Activated T-cell treated with anti-CD3 and anti-CD28 coated beads, Interleukin-2, amount 50 U/mL, for 72 hours (primary cell): ENCODE measurements around the gene ZNF684. TPM values are rescaled to one million over a fixed set of nuclear protein-coding genes. Genes with fewer than 3 reads are reported as not detected.
"Not testable (repeated sequence)": the region's sequence is repeated elsewhere in the genome, so short reads cannot be mapped to it uniquely, and the experiment has no call there.

Experiments used
- ATAC-seq, 2 donors: fragments of 150-1000 bp; cut with Tn5 transposase; replicated peaks in 1 of 2; 2 replicates each; pipeline ENCODE4 v1.10.0; 2021; ENCODE audit warnings: moderate library complexity in 2 of 2, mild to moderate bottlenecking in 1 of 2
- DNase-seq, 2 donors: peaks; one replicate each; pipeline ENCODE4 v3.0.0; 2021 to 2022; ENCODE audit warnings: mixed read lengths in 1 of 2
- H3K27ac Mint-ChIP-seq: one replicate; pipeline ENCODE4 v1.8.0; 2022; ENCODE audit warnings: mild to moderate bottlenecking, moderate library complexity, mixed read lengths
- H3K27me3 Mint-ChIP-seq: one replicate; pipeline ENCODE4 v1.8.0; 2022; ENCODE audit warnings: low read depth, mixed read lengths
- H3K36me3 Mint-ChIP-seq, 2 donors: one replicate each; pipeline ENCODE4 v1.8.0; 2022; ENCODE audit warnings: mixed read lengths in 2 of 2, mild to moderate bottlenecking in 1 of 2; ENCODE audit not compliant: insufficient read depth in 2 of 2
- H3K4me1 Mint-ChIP-seq: one replicate; pipeline ENCODE4 v1.8.0; 2022; ENCODE audit warnings: low read depth, mixed read lengths
- H3K4me3 Mint-ChIP-seq, 2 donors: one replicate each; pipeline ENCODE4 v1.8.0; 2022; ENCODE audit warnings: mild to moderate bottlenecking in 2 of 2, mixed read lengths in 2 of 2, moderate library complexity in 2 of 2
- H3K9me3 Mint-ChIP-seq, 2 donors: one replicate each; pipeline ENCODE4 v1.8.0; 2022; ENCODE audit warnings: mixed read lengths in 2 of 2
- total RNA-seq, 2 donors: library from RNA; stranded (reverse); gene quantifications; one replicate each; pipeline ENCODE4 v1.2.3, GENCODE V29; 2022

Gene ZNF684
- 1 to 10 TPM; 6.3 to 7.1 TPM for total RNA-seq

DNA sequence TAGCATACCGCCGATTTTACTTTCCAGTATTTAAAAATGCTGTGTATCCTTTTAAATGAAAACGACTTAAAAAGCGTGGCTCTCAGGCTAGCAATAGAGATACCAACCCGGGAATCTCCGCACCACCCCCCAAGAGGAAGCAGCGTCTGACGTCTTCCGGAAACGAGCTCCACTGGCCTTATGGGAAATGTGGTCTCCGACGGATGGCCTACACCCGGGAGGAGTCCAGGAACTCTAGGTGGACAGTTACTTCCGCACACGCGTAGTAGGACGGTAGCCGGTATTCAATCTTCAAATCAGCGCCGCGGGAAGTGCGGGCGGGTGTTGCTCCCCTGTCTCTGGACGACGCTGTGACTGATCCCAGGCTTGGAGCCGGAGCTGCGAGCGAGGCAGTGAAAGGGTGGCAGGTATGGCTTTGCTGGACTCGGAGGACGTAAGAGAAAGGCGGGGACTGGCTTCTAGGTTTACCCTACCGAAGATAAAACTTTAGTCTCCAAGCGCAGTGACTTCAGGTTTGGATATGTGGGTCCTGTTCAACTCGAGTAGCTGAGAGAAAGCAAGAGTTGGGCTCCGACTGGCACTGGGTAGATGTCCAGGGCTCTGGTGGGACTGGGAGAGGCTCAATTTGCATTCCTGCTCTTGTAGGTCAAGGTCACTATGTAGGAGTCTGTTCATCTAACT, at the start of gene ZNF684:
Gene ZNF684, plus strand, starts transcription at position 257 of the 681 bp plus-strand sequence. CDS start 1,530 bp downstream, outside the sequence.
- DNase-seq, result peak; percentile 85 to 87
- H3K4me1 Mint-ChIP-seq, result peaks cover 25% of the 10 kb centered on the region
- peaks cover 7 to 10% of the 10 kb centered on the region in 2 donors for H3K9me3 Mint-ChIP-seq
- peak within 1 kb of the TSS; percentile 95 for H3K27ac Mint-ChIP-seq
- peak; percentile 98 to 99 for ATAC-seq
- H3K36me3 Mint-ChIP-seq, result peaks cover 13% of the 10 kb centered on the region in 2 donors
- H3K27me3 Mint-ChIP-seq, result peaks cover 7% of the 10 kb centered on the region
- peak within 1 kb of the TSS; percentile 96 to 97 for H3K4me3 Mint-ChIP-seq

DNA sequence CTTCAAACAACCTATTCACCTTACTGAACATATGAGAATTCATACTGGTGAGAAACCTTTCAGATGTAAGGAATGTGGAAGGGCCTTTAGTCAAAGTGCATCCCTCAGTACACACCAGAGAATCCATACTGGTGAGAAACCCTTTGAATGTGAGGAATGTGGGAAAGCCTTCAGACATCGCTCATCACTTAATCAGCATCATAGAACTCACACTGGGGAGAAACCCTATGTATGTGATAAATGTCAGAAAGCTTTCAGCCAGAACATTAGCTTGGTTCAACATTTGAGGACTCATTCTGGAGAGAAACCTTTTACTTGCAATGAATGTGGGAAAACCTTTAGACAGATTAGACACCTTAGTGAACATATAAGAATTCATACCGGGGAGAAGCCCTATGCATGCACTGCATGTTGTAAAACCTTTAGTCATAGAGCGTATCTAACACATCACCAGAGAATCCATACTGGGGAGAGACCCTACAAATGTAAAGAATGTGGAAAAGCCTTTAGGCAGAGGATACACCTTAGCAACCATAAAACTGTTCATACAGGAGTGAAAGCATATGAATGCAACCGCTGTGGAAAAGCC, 36.0 kb upstream of the ZNF684 start:
- H3K4me1 Mint-ChIP-seq, result peaks cover 7% of the 10 kb centered on the region
- no peak overlapping the region for H3K4me3 Mint-ChIP-seq
- DNase-seq, result no peak
- no peaks in the 10 kb centered on the region for H3K27me3 Mint-ChIP-seq
- H3K9me3 Mint-ChIP-seq, result peaks cover 32 to 38% of the 10 kb centered on the region in 2 donors
- no peak overlapping the region for H3K27ac Mint-ChIP-seq
- peaks cover 51 to 73% of the 10 kb centered on the region in 2 donors for H3K36me3 Mint-ChIP-seq
- ATAC-seq, result no peak

DNA sequence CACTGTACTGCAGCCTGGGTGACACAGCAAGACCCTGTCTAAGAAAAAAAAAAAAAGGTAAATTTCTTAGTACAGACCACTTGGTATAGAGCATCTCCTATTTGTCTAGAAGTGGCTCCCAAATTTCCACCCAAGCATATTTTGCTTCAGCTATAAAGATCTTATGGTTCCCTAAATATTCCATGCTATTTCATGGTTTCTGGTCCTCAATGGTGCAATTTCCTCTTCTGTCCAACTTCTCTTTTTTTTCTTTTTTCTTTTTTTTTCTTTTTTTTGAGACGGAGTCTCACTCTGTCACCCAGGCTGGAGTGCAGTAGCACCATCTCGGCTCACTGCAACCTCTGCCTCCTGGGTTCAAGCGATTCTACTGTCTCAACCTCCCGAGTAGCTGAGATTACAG, 28.8 kb upstream of the ZNF684 start:
- Mint-ChIP-seq H3K9me3 (peaks cover 18 to 34% of the 10 kb centered on the region in 2 donors), H3K36me3 (peaks cover 42 to 65% of the 10 kb centered on the region in 2 donors)
- not testable (repeated sequence) for ATAC-seq, DNase-seq, H3K4me3 Mint-ChIP-seq, H3K27me3 Mint-ChIP-seq, H3K4me1 Mint-ChIP-seq, H3K27ac Mint-ChIP-seq

DNA sequence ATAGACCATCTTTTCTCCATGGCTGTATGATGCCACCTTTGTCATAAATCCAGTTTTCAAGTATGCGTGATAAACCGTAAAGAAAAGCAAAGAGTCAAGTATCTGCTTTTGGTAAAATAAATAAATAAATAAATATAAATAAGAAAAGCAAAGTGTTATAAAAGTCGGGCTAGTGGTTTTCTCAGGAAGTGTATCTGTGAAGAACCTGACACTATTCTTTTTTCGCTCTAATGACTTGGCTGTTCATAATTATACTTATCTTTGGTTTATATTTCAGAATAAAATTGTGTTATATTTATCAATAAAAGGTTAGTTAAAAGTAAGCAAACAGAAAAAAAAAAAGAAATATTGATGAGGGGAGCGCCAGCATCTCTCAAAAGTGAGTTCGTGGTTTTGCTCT, 23.5 kb upstream of the ZNF684 start:
- Mint-ChIP-seq H3K4me1 (peaks cover 19% of the 10 kb centered on the region), H3K27ac (peak overlapping the region; percentile 83), H3K4me3 (peak overlapping the region; percentile 81 to 93), H3K27me3 (no peaks in the 10 kb centered on the region), H3K9me3 (peaks cover 11 to 17% of the 10 kb centered on the region in 2 donors), H3K36me3 (peaks cover 26 to 55% of the 10 kb centered on the region in 2 donors)
- ATAC-seq (no peak), DNase-seq (no peak)

DNA sequence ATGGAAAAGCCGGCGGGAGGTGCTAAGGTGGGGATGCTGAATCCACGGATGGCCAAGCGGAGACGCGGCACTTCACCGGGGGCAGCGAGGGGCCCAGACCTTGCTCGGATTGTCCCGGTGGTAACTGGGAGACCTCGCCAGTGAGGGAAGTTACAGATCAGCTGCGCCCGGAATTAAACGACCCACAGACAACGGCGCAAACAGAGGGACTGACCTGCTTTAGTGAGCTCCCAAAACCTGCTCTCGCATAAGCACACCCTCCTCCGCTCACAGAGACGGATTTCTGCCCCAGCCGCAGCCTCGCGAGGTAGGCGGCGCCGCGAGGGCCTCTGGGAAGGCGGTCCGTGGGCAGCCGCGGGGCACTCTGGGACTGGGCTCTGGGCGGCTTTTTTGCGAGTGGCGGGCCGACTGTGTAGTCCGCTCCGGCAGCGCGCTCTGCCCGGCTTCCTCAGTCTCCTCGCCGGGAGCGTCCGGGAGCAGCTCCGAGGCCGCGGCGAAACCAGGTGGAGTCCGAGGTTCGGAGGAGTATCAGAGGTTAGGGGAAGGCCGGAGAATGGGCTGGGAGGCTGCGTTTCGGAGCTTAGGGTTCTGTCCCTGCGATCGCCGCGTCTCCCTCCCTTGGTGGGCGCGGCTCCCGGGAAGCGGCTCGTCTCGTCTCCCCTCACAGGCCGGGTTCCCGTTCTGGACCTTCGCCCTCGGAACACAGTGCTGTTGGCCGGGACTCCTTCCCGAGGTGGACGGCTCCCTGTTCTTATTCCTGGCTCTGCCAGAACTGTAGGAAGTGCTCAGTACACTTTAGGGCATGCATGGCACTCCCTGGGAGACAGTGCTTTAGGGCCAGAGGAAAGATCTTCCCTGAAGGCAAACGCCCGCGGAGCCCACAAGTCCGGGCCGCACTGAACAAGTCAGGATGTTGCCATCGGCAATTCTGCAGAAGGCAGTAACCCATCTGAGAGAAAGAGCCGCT, 22.8 kb upstream of the ZNF684 start, which contains the start of gene EXO5:
Gene EXO5, plus strand, starts transcription at position 393 of the 967 bp plus-strand sequence. CDS start 5,778 bp downstream, outside the sequence.
- no peaks in the 10 kb centered on the region for H3K27me3 Mint-ChIP-seq
- DNase-seq, result peak; percentile 88 to 90
- peak within 1 kb of the TSS; percentile 81 to 93 for H3K4me3 Mint-ChIP-seq
- H3K9me3 Mint-ChIP-seq, result peaks cover 11 to 17% of the 10 kb centered on the region in 2 donors
- H3K27ac Mint-ChIP-seq, result peak within 1 kb of the TSS; percentile 83
- H3K36me3 Mint-ChIP-seq, result peaks cover 24 to 55% of the 10 kb centered on the region in 2 donors
- ATAC-seq, result peak; percentile 98
- H3K4me1 Mint-ChIP-seq, result peaks cover 19% of the 10 kb centered on the region

DNA sequence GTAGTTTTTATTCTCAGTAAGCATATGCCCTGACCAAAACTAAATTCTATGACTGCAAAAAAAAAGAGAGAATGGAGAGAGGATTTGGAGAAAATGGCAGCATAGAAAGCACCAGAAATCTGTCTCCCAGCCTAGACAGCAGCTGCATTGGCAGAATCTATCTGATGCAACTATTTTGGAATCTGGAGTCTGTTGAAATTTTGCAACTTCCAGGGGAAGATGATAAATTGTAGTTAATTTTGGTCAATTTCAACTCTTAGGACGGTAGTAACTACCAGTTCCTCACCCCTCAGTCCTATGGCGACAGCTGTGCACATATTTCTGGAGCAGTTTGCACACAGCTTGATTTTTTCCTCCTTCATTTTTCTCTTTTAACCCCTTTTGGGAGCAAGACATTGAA, 11.9 kb upstream of the ZNF684 start:
- no peak for ATAC-seq

DNA sequence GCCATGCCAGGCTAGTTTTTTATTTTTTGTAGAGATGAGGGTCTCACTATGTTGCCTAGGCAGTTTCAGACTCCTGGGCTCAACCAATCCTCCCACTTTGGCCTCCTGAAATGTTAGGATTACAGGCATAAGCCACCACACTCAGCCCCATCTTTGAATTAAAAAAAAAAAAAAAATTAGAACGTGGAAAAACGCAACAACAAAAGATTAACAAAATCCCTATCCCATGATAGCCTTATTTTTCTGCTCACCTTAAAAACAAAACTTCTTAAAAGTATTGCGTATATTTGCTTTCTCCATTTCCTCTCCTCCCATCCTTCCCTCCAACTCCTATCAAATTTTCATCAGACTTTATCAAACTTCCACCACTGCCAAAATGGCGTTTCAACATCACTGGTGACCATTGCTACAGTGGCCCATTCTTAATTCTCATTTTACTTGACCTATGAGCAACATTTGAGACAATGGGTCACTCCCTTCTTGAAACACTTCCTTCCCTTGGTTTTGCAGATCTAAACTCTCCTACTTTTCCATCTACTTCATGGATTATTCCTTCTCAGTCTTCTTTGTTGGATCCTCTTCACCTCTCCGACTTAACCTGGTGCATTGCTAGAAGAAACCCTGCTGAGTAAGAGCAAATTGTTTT, 579 bp upstream of the ZNF684 start:
- Mint-ChIP-seq H3K27me3 (peaks cover 13% of the 10 kb centered on the region), H3K4me3 (peak overlapping the region; percentile 96 to 97), H3K4me1 (peaks cover 25% of the 10 kb centered on the region), H3K9me3 (peaks cover 12 to 14% of the 10 kb centered on the region in 2 donors), H3K27ac (peak overlapping the region; percentile 95), H3K36me3 (peaks cover 14% of the 10 kb centered on the region in 2 donors)
- ATAC-seq (peak in 1 of 2 donors; percentile 1), DNase-seq (peak in 1 of 2 donors; percentile 2)

More for the DNA sequence above, 11.9 kb upstream of the ZNF684 start:
- no peak for DNase-seq
- H3K27me3 Mint-ChIP-seq, result no peaks in the 10 kb centered on the region
- H3K4me3 Mint-ChIP-seq, result no peak overlapping the region
- H3K4me1 Mint-ChIP-seq, result no peaks in the 10 kb centered on the region
- H3K9me3 Mint-ChIP-seq, result peaks cover 20 to 36% of the 10 kb centered on the region in 2 donors
- peaks cover 26 to 45% of the 10 kb centered on the region in 2 donors for H3K36me3 Mint-ChIP-seq
- no peak overlapping the region for H3K27ac Mint-ChIP-seq

DNA sequence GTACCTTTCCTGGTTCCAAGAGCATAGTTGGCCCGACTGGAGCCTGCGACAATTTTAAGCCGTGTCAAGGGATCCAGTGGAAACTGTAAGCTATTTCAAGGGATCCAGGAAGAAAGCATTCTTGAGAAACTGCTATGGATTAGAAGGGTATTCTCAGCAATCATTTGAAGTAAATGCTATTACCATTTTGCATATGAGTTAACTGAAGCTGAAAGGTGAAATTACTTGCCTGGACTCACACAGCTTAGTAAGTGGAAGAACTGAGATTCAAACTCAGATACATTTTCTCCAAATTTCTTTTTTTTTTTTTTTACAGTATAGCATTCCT, 589 bp downstream of the ZNF684 start:
- H3K27me3 Mint-ChIP-seq, result peaks cover 7% of the 10 kb centered on the region
- ATAC-seq (no peak), DNase-seq (no peak)
- H3K4me1 Mint-ChIP-seq, result peaks cover 25% of the 10 kb centered on the region
- H3K4me3 Mint-ChIP-seq, result peak overlapping the region; percentile 96 to 97
- H3K27ac Mint-ChIP-seq, result peak overlapping the region; percentile 95
- H3K36me3 Mint-ChIP-seq, result peaks cover 13% of the 10 kb centered on the region in 2 donors
- peaks cover 7 to 10% of the 10 kb centered on the region in 2 donors for H3K9me3 Mint-ChIP-seq

DNA sequence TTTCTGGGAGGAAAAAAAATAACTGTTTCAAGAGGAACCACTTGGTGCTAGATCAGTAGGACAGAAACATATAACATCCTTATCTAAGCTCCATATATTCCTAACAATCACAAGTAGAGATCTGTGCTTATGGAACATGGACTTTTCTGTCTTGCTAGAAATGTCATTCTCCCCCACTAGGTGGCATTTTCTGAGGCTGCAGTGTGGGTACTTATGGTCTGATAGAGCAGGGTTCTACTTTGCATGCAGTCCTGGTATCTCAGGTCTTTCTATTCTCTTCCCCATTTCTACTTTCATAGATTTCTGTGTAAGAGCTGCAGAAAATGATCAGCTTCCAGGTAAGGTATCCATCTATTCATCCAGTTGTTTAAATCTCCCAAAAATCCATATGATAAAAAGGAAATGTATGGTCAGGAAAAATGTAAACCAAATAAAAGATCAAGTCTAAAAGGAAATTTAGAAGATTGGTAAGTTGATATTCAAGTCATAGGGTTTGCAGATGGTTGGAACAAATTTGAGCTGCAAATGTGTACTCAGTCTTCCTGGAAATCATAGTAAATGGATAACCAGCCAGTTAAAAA, 1.5 kb downstream of the ZNF684 start:
- ATAC-seq (peak in 1 of 2 donors; percentile 26), DNase-seq (peak; percentile 35 to 37)
- Mint-ChIP-seq H3K9me3 (peaks cover 10% of the 10 kb centered on the region in 2 donors), H3K27me3 (peaks cover under 1% of the 10 kb centered on the region), H3K4me1 (peaks cover 25% of the 10 kb centered on the region), H3K36me3 (peaks cover 15 to 17% of the 10 kb centered on the region in 2 donors), H3K4me3 (peak overlapping the region; percentile 96 to 97), H3K27ac (no peak overlapping the region)

DNA sequence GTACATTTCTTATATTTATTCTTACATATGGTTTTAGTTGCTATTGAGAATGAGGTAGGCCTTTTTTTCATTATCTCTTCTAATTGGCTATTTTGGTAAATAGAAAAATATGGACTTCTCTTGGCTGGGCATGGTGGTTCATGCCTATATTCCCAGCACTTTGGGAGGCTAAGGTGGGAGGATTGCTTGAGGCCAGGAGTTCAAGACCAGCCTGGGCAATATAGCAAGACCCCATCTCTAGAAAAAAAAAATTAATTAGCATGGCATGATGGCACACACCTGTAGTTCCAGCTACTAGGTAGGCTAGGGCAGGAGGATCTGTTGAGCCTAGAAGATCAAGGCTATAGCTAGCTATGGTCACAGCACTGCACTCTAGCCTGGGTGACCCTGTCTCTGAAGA, 3.2 kb downstream of the ZNF684 start:
- Mint-ChIP-seq H3K36me3 (peaks cover 12 to 17% of the 10 kb centered on the region in 2 donors), H3K4me3 (no peak overlapping the region), H3K4me1 (peaks cover 25% of the 10 kb centered on the region), H3K9me3 (peaks cover 10% of the 10 kb centered on the region in 2 donors), H3K27ac (no peak overlapping the region), H3K27me3 (no peaks in the 10 kb centered on the region)
- ATAC-seq (no peak), DNase-seq (no peak)

DNA sequence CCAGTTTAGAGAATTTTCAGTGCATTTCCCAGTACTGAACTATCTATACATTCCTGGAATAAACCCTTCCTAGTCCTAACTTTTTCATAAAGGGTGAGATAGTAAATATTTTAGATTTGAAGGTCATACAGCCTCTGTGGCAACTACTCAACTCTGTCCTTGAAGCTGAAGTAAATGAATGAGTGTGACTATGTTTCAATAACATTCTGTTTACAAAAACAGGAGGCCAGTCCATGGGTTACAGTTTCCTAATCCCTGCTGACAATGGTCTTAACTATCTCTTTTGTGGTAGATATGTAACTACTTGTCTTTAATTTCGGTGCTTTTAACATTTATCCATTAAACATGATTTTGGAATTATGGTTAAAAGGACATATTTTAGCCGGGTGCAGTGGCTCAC, 4.3 kb downstream of the ZNF684 start:
- no peak for DNase-seq
- peaks cover 5 to 7% of the 10 kb centered on the region in 2 donors for H3K9me3 Mint-ChIP-seq
- no peak overlapping the region for H3K27ac Mint-ChIP-seq
- ATAC-seq, result no peak
- H3K4me3 Mint-ChIP-seq, result no peak overlapping the region
- H3K27me3 Mint-ChIP-seq, result no peaks in the 10 kb centered on the region
- peaks cover 10 to 15% of the 10 kb centered on the region in 2 donors for H3K36me3 Mint-ChIP-seq
- peaks cover 21% of the 10 kb centered on the region for H3K4me1 Mint-ChIP-seq

DNA sequence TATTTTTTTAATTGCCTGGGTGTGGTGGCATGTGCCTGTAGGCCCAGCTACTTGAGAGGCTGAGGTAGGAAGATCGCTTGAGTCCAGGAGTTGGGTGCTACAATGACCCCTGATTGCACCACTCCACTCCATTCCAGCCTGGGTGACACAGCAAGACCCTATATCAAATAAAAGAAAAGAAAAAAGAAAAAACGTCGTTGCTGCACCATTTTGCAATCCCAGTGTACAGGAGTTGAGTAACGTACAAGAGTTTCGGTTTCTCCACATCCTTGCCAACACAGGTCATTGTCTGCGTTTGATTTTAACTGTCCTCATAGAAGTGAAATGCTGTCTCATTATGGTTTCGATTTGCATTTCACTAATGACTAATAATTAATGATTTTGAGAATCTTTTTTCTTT, 7.9 kb downstream of the ZNF684 start:
- no peak for DNase-seq
- no peaks in the 10 kb centered on the region for H3K27me3 Mint-ChIP-seq
- no peaks in the 10 kb centered on the region for H3K4me1 Mint-ChIP-seq
- H3K9me3 Mint-ChIP-seq, result peaks cover 0 to 3% of the 10 kb centered on the region in 2 donors
- no peak overlapping the region for H3K4me3 Mint-ChIP-seq
- no peak overlapping the region for H3K27ac Mint-ChIP-seq
- no peak for ATAC-seq
- peaks cover 10 to 32% of the 10 kb centered on the region in 2 donors for H3K36me3 Mint-ChIP-seq
